ENCODE measurements around the gene CYFIP1. TPM values are rescaled to one million over a fixed set of nuclear protein-coding genes. Genes with fewer than 3 reads are reported as not detected.

Gene CYFIP1
- total RNA-seq, 1 experiment from 2014 or later: 112 TPM

- no peak overlapping the region for H3K27ac ChIP-seq (ENCODE audit: low read depth, low read length, poor library complexity, severe bottlenecking)
- H3K27me3 ChIP-seq (replicated peaks; ENCODE audit: insufficient read depth, low read depth, low read length, poor library complexity): no peaks in the 10 kb centered on the region
- H3K4me3 ChIP-seq (ENCODE audit: low read depth, low read length, poor library complexity, severe bottlenecking): no peak overlapping the region
- no peak for DNase-seq (ENCODE audit: low spot score)
- peaks cover 3% of the 10 kb centered on the region for H3K4me1 ChIP-seq (ENCODE audit: insufficient read depth, low read length, poor library complexity, severe bottlenecking)
- TF ChIP-seq CTCF (conservative IDR thresholded peaks at IDR 0.05; ENCODE audit: low read depth, low read length) (no peak), EZH2 (IDR thresholded peaks at IDR 0.05; ENCODE audit: borderline replicate concordance, low read depth, low read length, poor library complexity, severe bottlenecking) (no peak)
- no peaks in the 10 kb centered on the region for H3K9me3 ChIP-seq (ENCODE audit: low read depth, low read length, poor library complexity, severe bottlenecking)
- BruUV-seq (replicated peaks): no TSS peak
- peaks cover 68% of the 10 kb centered on the region for H3K36me3 ChIP-seq (ENCODE audit: insufficient read depth, low read length, poor library complexity, severe bottlenecking)
- POLR2A ChIA-PET (ENCODE audit: low non-redundant PET): no interaction called here
- CTCF ChIA-PET: no interaction called here
- intact Hi-C loops (cut with micrococcal nuclease; ENCODE audit: unreplicated experiment): loop anchor here (5.0 kb wide), 2 partner anchors 33 to 37 kb away; partner anchors contain the start of gene NIPA2
Measured at GRCh38 chr15:22869856-22870255, 110.3 kb downstream of the CYFIP1 start.

- Histone ChIP-seq H3K9me3 (ENCODE audit: low read depth, low read length, poor library complexity, severe bottlenecking) (no peaks in the 10 kb centered on the region), H3K27me3 (replicated peaks; ENCODE audit: insufficient read depth, low read depth, low read length, poor library complexity) (no peaks in the 10 kb centered on the region), H3K36me3 (ENCODE audit: insufficient read depth, low read length, poor library complexity, severe bottlenecking) (peaks cover 66% of the 10 kb centered on the region), H3K4me3 (ENCODE audit: low read depth, low read length, poor library complexity, severe bottlenecking) (no peak overlapping the region), H3K27ac (ENCODE audit: low read depth, low read length, poor library complexity, severe bottlenecking) (no peak overlapping the region), H3K4me1 (ENCODE audit: insufficient read depth, low read length, poor library complexity, severe bottlenecking) (peaks cover 3% of the 10 kb centered on the region)
- intact Hi-C loops (cut with micrococcal nuclease; ENCODE audit: unreplicated experiment): no loop called here
- TF ChIP-seq CTCF (conservative IDR thresholded peaks at IDR 0.05; ENCODE audit: low read depth, low read length) (no peak), EZH2 (IDR thresholded peaks at IDR 0.05; ENCODE audit: borderline replicate concordance, low read depth, low read length, poor library complexity, severe bottlenecking) (no peak)
- ChIA-PET CTCF (no interaction called here), POLR2A (ENCODE audit: low non-redundant PET) (no interaction called here)
- no peak for DNase-seq (ENCODE audit: low spot score)
- no TSS peak for BruUV-seq (replicated peaks)
Measured at GRCh38 chr15:22868928-22869327, 111.2 kb downstream of the CYFIP1 start.

- Histone ChIP-seq H3K4me3 (ENCODE audit: low read depth, low read length, poor library complexity, severe bottlenecking) (no peak overlapping the region), H3K36me3 (ENCODE audit: insufficient read depth, low read length, poor library complexity, severe bottlenecking) (peaks cover 68% of the 10 kb centered on the region), H3K9me3 (ENCODE audit: low read depth, low read length, poor library complexity, severe bottlenecking) (no peaks in the 10 kb centered on the region), H3K27ac (ENCODE audit: low read depth, low read length, poor library complexity, severe bottlenecking) (no peak overlapping the region), H3K4me1 (ENCODE audit: insufficient read depth, low read length, poor library complexity, severe bottlenecking) (peaks cover 2% of the 10 kb centered on the region), H3K27me3 (replicated peaks; ENCODE audit: insufficient read depth, low read depth, low read length, poor library complexity) (no peaks in the 10 kb centered on the region)
- no peak for TF ChIP-seq EZH2 (IDR thresholded peaks at IDR 0.05; ENCODE audit: borderline replicate concordance, low read depth, low read length, poor library complexity, severe bottlenecking)
- ChIA-PET POLR2A (ENCODE audit: low non-redundant PET) (no interaction called here), CTCF (no interaction called here)
- no TSS peak for BruUV-seq (replicated peaks)
- DNase-seq (ENCODE audit: low spot score): no peak
- intact Hi-C loops (cut with micrococcal nuclease; ENCODE audit: unreplicated experiment): no loop called here
Measured at GRCh38 chr15:22868495-22868894, 111.7 kb downstream of the CYFIP1 start.

GRCh38 chr15:22867886-22868285 lies 112.3 kb downstream of the CYFIP1 start:
- H3K36me3 ChIP-seq (ENCODE audit: insufficient read depth, low read length, poor library complexity, severe bottlenecking): peaks cover 71% of the 10 kb centered on the region
- H3K27ac ChIP-seq (ENCODE audit: low read depth, low read length, poor library complexity, severe bottlenecking): no peak overlapping the region
- DNase-seq (ENCODE audit: low spot score): no peak
- ChIA-PET CTCF (no interaction called here), POLR2A (ENCODE audit: low non-redundant PET) (no interaction called here)
- BruUV-seq (replicated peaks): no TSS peak
- no peak overlapping the region for H3K4me3 ChIP-seq (ENCODE audit: low read depth, low read length, poor library complexity, severe bottlenecking)
- no peaks in the 10 kb centered on the region for H3K9me3 ChIP-seq (ENCODE audit: low read depth, low read length, poor library complexity, severe bottlenecking)
- TF ChIP-seq EZH2 (IDR thresholded peaks at IDR 0.05; ENCODE audit: borderline replicate concordance, low read depth, low read length, poor library complexity, severe bottlenecking) (no peak), CTCF (conservative IDR thresholded peaks at IDR 0.05; ENCODE audit: low read depth, low read length) (no peak)
- H3K4me1 ChIP-seq (ENCODE audit: insufficient read depth, low read length, poor library complexity, severe bottlenecking): no peaks in the 10 kb centered on the region
- intact Hi-C loops (cut with micrococcal nuclease; ENCODE audit: unreplicated experiment): no loop called here
- H3K27me3 ChIP-seq (replicated peaks; ENCODE audit: insufficient read depth, low read depth, low read length, poor library complexity): no peaks in the 10 kb centered on the region
